Measurements from ENCODE around the gene GCNT2. TPM values are rescaled to one million over a fixed set of nuclear protein-coding genes. Genes with fewer than 3 reads are reported as not detected.
"Not testable (repeated sequence)": the region's sequence is repeated elsewhere in the genome, so short reads cannot be mapped to it uniquely, and the experiment has no call there.

Gene GCNT2
- total RNA-seq, 1 experiment from 2014 or later = 51.2 TPM

- no peak for TF ChIP-seq SP1 (CRISPR knock-in tag; conservative IDR thresholded peaks at IDR 0.05)
- TF ChIP-seq ATF1 (CRISPR knock-in tag; IDR thresholded peaks at IDR 0.05) = no peak
- no peak for TF ChIP-seq ESRRA (CRISPR knock-in tag; IDR thresholded peaks at IDR 0.05; ENCODE audit: borderline replicate concordance)
These were observed 7.2 kb downstream of the GCNT2 start for GRCh38 chr6:10528158-10528981.

GRCh38 chr6:10529231-10529801 is 8.2 kb downstream of the GCNT2 start:
- H3K4me3 Mint-ChIP-seq = no peak overlapping the region
- peaks cover 35% of the 10 kb centered on the region for H3K4me1 Mint-ChIP-seq
- DNase-seq (ENCODE audit: low spot score) (no peak), ATAC-seq (no peak)
- CTCF ChIA-PET = no interaction called here
- no peaks in the 10 kb centered on the region for H3K27me3 Mint-ChIP-seq (ENCODE audit: low read depth)
- TF ChIP-seq, protein P1, sequence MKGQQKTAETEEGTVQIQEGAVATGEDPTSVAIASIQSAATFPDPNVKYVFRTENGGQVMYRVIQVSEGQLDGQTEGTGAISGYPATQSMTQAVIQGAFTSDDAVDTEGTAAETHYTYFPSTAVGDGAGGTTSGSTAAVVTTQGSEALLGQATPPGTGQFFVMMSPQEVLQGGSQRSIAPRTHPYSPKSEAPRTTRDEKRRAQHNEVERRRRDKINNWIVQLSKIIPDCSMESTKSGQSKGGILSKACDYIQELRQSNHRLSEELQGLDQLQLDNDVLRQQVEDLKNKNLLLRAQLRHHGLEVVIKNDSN (CRISPR knock-in tag; IDR thresholded peaks at IDR 0.05) = no peak
- no peak for TF ChIP-seq SP1 (CRISPR knock-in tag; conservative IDR thresholded peaks at IDR 0.05)
- no peak for TF ChIP-seq ZBTB43 (CRISPR knock-in tag; IDR thresholded peaks at IDR 0.05)
- TF ChIP-seq E2F5 (CRISPR knock-in tag; IDR thresholded peaks at IDR 0.05) = no peak
- TF ChIP-seq GRHL2 (CRISPR knock-in tag; IDR thresholded peaks at IDR 0.05; ENCODE audit: insufficient replicate concordance, severe bottlenecking) = no peak
- TF ChIP-seq IRF2 (CRISPR knock-in tag; IDR thresholded peaks at IDR 0.05; ENCODE audit: borderline replicate concordance, low read depth) = no peak
- TF ChIP-seq TEAD1 (CRISPR knock-in tag; IDR thresholded peaks at IDR 0.05) = no peak
- TF ChIP-seq HMGXB4 (CRISPR knock-in tag; IDR thresholded peaks at IDR 0.05) = no peak
- TF ChIP-seq NFYB (CRISPR knock-in tag; conservative IDR thresholded peaks at IDR 0.05; ENCODE audit: low read depth) = no peak
- TF ChIP-seq ZNF671 (CRISPR knock-in tag; IDR thresholded peaks at IDR 0.05) = no peak
- TF ChIP-seq PRRX2 (CRISPR knock-in tag; IDR thresholded peaks at IDR 0.05) = no peak
- no peak for TF ChIP-seq SOX15 (CRISPR knock-in tag; IDR thresholded peaks at IDR 0.05)
- TF ChIP-seq, protein P2, sequence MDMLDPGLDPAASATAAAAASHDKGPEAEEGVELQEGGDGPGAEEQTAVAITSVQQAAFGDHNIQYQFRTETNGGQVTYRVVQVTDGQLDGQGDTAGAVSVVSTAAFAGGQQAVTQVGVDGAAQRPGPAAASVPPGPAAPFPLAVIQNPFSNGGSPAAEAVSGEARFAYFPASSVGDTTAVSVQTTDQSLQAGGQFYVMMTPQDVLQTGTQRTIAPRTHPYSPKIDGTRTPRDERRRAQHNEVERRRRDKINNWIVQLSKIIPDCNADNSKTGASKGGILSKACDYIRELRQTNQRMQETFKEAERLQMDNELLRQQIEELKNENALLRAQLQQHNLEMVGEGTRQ (CRISPR knock-in tag; IDR thresholded peaks at IDR 0.05) = no peak
- no peak for TF ChIP-seq HMGA2 (CRISPR knock-in tag; IDR thresholded peaks at IDR 0.05)
- no peak for TF ChIP-seq ZNF219 (CRISPR knock-in tag; IDR thresholded peaks at IDR 0.05; ENCODE audit: borderline replicate concordance)
- no peak for TF ChIP-seq ATF2 (CRISPR knock-in tag; IDR thresholded peaks at IDR 0.05; ENCODE audit: borderline replicate concordance, low read depth)
- TF ChIP-seq JUN (CRISPR knock-in tag; IDR thresholded peaks at IDR 0.05) = no peak
- TF ChIP-seq RORB (CRISPR knock-in tag; IDR thresholded peaks at IDR 0.05) = no peak
- no peak for TF ChIP-seq NFE2L1 (CRISPR knock-in tag; IDR thresholded peaks at IDR 0.05)
- no peak for TF ChIP-seq ZBTB21 (CRISPR knock-in tag; IDR thresholded peaks at IDR 0.05; ENCODE audit: borderline replicate concordance)
- peak overlapping the region; percentile 73; the same call in 1 of the 2 replicates for H3K27ac Mint-ChIP-seq
- no peaks in the 10 kb centered on the region for H3K36me3 Mint-ChIP-seq
- no peaks in the 10 kb centered on the region for H3K9me3 Mint-ChIP-seq
- POLR2A ChIA-PET = interaction anchor here (1.7 kb wide), 1 partner anchor 9 kb away, joined by 4 read pairs; no protein-coding TSS in a partner anchor

More at GRCh38 chr6:10528158-10528981, 7.2 kb downstream of the GCNT2 start:
- Mint-ChIP-seq H3K27ac (peak overlapping the region; percentile 12), H3K4me1 (peaks cover 41% of the 10 kb centered on the region), H3K4me3 (no peak overlapping the region), H3K36me3 (no peaks in the 10 kb centered on the region), H3K27me3 (ENCODE audit: low read depth) (no peaks in the 10 kb centered on the region), H3K9me3 (no peaks in the 10 kb centered on the region)
- ATAC-seq (peak; percentile 50), DNase-seq (ENCODE audit: low spot score) (no peak)
- ChIA-PET CTCF (no interaction called here), POLR2A (no interaction called here)

GRCh38 chr6:10529828-10530374 is 8.8 kb downstream of the GCNT2 start:
- not testable (repeated sequence) for H3K36me3 Mint-ChIP-seq; H3K4me3 Mint-ChIP-seq; H3K27me3 Mint-ChIP-seq (ENCODE audit: low read depth); H3K9me3 Mint-ChIP-seq; DNase-seq (ENCODE audit: low spot score); ATAC-seq
- Mint-ChIP-seq H3K27ac (peak overlapping the region; percentile 73; the same call in 1 of the 2 replicates), H3K4me1 (peaks cover 29% of the 10 kb centered on the region)
- ChIA-PET CTCF (interaction anchor here (0.7 kb wide), 1 partner anchor 230 kb away, joined by 3 read pairs; no protein-coding TSS in a partner anchor), POLR2A (interaction anchor here (1.7 kb wide), 1 partner anchor 10 kb away, joined by 4 read pairs; no protein-coding TSS in a partner anchor)
